A549 (cell line): ENCODE data around the gene OGFOD2. TPM values are rescaled to one million over a fixed set of nuclear protein-coding genes. Genes with fewer than 3 reads are reported as not detected.

ENCODE experiments used
- ATAC-seq, 2 experiments: fragments of 200-7000 bp in 1 of 2; fragments of >200 bp in 1 of 2; cut with Nextera tagmentation in 1 of 2; cut with Tn5 transposase in 1 of 2; 3 replicates each; pipeline versions ENCODE4 v1.8.0 to v1.9.1; 2018 to 2020; ENCODE audit warnings: mild to moderate bottlenecking in 1 of 2, moderate library complexity in 1 of 2
- CTCF ChIA-PET: fragments of 300-600 bp; sonication (Branson Sonifier 250); formaldehyde crosslinking; extraction: SDS; loops from one replicate; lab custom pipeline; 2021; ENCODE audit warnings: antibody characterized with exemption, inconsistent platforms; lab: Yijun Ruan, JAX
- POLR2A ChIA-PET: fragments of 350-600 bp; formaldehyde crosslinking; extraction: SDS; loops from one replicate; lab custom pipeline; 2021; ENCODE audit warnings: antibody characterized with exemption, inconsistent platforms; lab: Yijun Ruan, JAX
- DNase-seq, 2 experiments: peaks; one replicate each; pipeline versions ENCODE4 v3.0.0 to v3.0.0-alpha.2; 2011 to 2016; ENCODE audit warnings: low read depth in 1 of 2, low spot score in 1 of 2
- FAIRE-seq: peaks from 2 replicates; lab custom pipeline; 2011; peaks lifted over from hg19 to GRCh38; lab: Jason Lieb, UNC
- H3K27ac ChIP-seq, 2 experiments: fragments of >200 bp; sonication (Bioruptor Twin); formaldehyde crosslinking; 3 replicates each; pipeline ENCODE4 v1.5.1; 2016 to 2017
- H3K4me1 ChIP-seq: fragments of >200 bp; sonication (Bioruptor Twin); formaldehyde crosslinking; 3 replicates; pipeline ENCODE4 v1.6.1; 2016
- H3K4me2 ChIP-seq: fragments of >200 bp; sonication (Bioruptor Twin); formaldehyde crosslinking; 3 replicates; pipeline ENCODE4 v1.6.1; 2016
- H3K4me3 ChIP-seq: fragments of >200 bp; sonication (Bioruptor Twin); formaldehyde crosslinking; 3 replicates; pipeline ENCODE4 v1.5.1; 2016
- H3K9me3 ChIP-seq: fragments of >200 bp; sonication (Bioruptor Twin); formaldehyde crosslinking; 3 replicates; pipeline ENCODE4 v1.6.1; 2016
- CEBPB ChIP-seq, 2 experiments: fragments of >200 bp in 1 of 2; sonication (Bioruptor Twin) in 1 of 2; formaldehyde crosslinking in 1 of 2; IDR thresholded peaks; 2 replicates each; pipeline ENCODE4 v1.6.1; 2012 to 2016
- CHD2 ChIP-seq: fragments of 150-350 bp; IDR thresholded peaks from 2 replicates; pipeline ENCODE4 v1.6.1; 2014; ENCODE audit warnings: low read length; ENCODE audit not compliant: partially characterized antibody
- CHD4 ChIP-seq: fragments of 200-600 bp; sonication (generic); IDR thresholded peaks from 2 replicates; pipeline ENCODE4 v1.6.1; 2016; ENCODE audit warnings: antibody characterized with exemption, mild to moderate bottlenecking, borderline replicate concordance
- E2F6 ChIP-seq: IDR thresholded peaks from 2 replicates; pipeline ENCODE4 v1.6.1; 2012; ENCODE audit warnings: low read depth, borderline replicate concordance
- HOXA7 ChIP-seq: fragments of 250-450 bp; sonication (Bioruptor Pico); IDR thresholded peaks from 2 replicates; pipeline ENCODE4 v1.5.0; 2020; ENCODE audit warnings: mild to moderate bottlenecking, moderate library complexity
- KDM5A ChIP-seq: fragments of 200-600 bp; sonication (generic); IDR thresholded peaks from 2 replicates; pipeline ENCODE4 v1.6.1; 2016; ENCODE audit warnings: antibody characterized with exemption, mild to moderate bottlenecking
- MAFK ChIP-seq: fragments of 450-650 bp; IDR thresholded peaks from 2 replicates; pipeline ENCODE4 v1.6.1; 2014; ENCODE audit not compliant: partially characterized antibody
- NFE2L2 ChIP-seq: fragments of 150-350 bp; conservative IDR thresholded peaks from 2 replicates; pipeline ENCODE4 v1.6.1; 2014; ENCODE audit warnings: low read length
- POLR2A ChIP-seq: IDR thresholded peaks from 2 replicates; pipeline ENCODE4 v1.6.1; 2012; ENCODE audit warnings: mild to moderate bottlenecking, low read length
- RARB ChIP-seq: fragments of 250-450 bp; sonication (Bioruptor Pico); IDR thresholded peaks from 2 replicates; pipeline ENCODE4 v1.8.0; 2021; ENCODE audit warnings: mild to moderate bottlenecking, moderate library complexity
- REST ChIP-seq: fragments of 200-600 bp; sonication (generic); IDR thresholded peaks from 2 replicates; pipeline ENCODE4 v1.6.1; 2016; ENCODE audit warnings: antibody characterized with exemption, mild to moderate bottlenecking, moderate library complexity
- TFCP2L1 ChIP-seq: fragments of 250-450 bp; sonication (Bioruptor Pico); IDR thresholded peaks from 2 replicates; pipeline ENCODE4 v1.5.0; 2021; ENCODE audit warnings: mild to moderate bottlenecking
- USF2 ChIP-seq: fragments of 450-650 bp; IDR thresholded peaks from 2 replicates; pipeline ENCODE4 v1.6.1; 2014; ENCODE audit warnings: antibody characterized with exemption
- ZSCAN20 ChIP-seq: fragments of 250-450 bp; sonication (Bioruptor Pico); IDR thresholded peaks from 2 replicates; pipeline ENCODE4 v1.8.0; 2022; ENCODE audit warnings: mild to moderate bottlenecking, moderate library complexity
- WGBS: methylation state at CpG from one replicate; pipeline ENCODE4 v1.1.6; 2017; ENCODE audit errors: missing lambda C conversion rate; 5-methylcytosine and 5-hydroxymethylcytosine counted together
- polyA plus RNA-seq, 4 experiments: library from polyadenylated mRNA; depleted of rRNA in 3 of 4; stranded (reverse); fragments of >200 nt; fragmentation: RNase III in 1 of 4; extraction: RNeasy Plus Mini Kit Qiagen cat#74134 plus additional on column Dnase treatment in 1 of 4; gene quantifications; 2 replicates in 3 of 4; 3 replicates in 1 of 4; pipeline ENCODE4 v1.2.3, GENCODE V29; 2011 to 2017
- TF ChIP-seq, protein P1 (sequence below): IDR thresholded peaks from 2 replicates; pipeline ENCODE4 v1.6.1; 2012
- TF ChIP-seq, protein P2 (sequence below): fragments of >200 bp; sonication (Bioruptor Twin); formaldehyde crosslinking; IDR thresholded peaks from 3 replicates; pipeline ENCODE4 v1.6.1; 2016
- TF ChIP-seq, protein P3 (sequence below): IDR thresholded peaks from 2 replicates; pipeline ENCODE4 v1.6.1; 2012

OGFOD2 gene
- polyA plus RNA-seq, 2 of the 4 experiments (the other 2 are of a cell fraction): 11.0 to 18.2 TPM

- WGBS: 1% methylated on average over 32 of the region's 32 CpGs
- H3K4me3 ChIP-seq: peak overlapping the region; percentile 79
- POLR2A ChIA-PET: interaction anchor here (0.7 to 3.6 kb wide), 4 partner anchors 8 to 259 kb away, joined by 3 to 20 read pairs (median 10); partner anchors contain the start of genes ABCB9, MPHOSPH9 and MTRFR
These were observed 661 bp upstream of the OGFOD2 start for GRCh38 chr12:122974274-122974891.

GRCh38 chr12:122975790-122976647 is 975 bp downstream of the OGFOD2 start:
- ATAC-seq (no peak), DNase-seq (no peak), FAIRE-seq (no peak)
- Histone ChIP-seq H3K4me3 (peak overlapping the region; percentile 79), H3K27ac (peak overlapping the region; percentile 98 to 99), H3K4me2 (peak overlapping the region; percentile 89), H3K4me1 (peaks cover 15% of the 10 kb centered on the region), H3K9me3 (no peaks in the 10 kb centered on the region)
- 16% methylated on average over 8 of the region's 8 CpGs for WGBS
- POLR2A ChIA-PET: interaction anchor here (1.2 to 3.6 kb wide), 4 partner anchors 10 to 389 kb away, joined by 3 to 20 read pairs (median 16); partner anchors contain the start of genes ABCB9, MPHOSPH9 and MTRFR
- TF ChIP-seq ZSCAN20 (CRISPR knock-in tag): no peak
- peak; percentile 47 for TF ChIP-seq MAFK
- CTCF ChIA-PET: interaction anchor here (0.6 to 2.3 kb wide), 9 partner anchors 8 to 370 kb away, joined by 3 to 13 read pairs (median 4); partner anchors contain the start of genes MPHOSPH9 and PITPNM2

More at GRCh38 chr12:122974274-122974891, 661 bp upstream of the OGFOD2 start:
- peak; percentile 91 to 99 for DNase-seq
- peak; percentile 91 to 92 for ATAC-seq
- no peak for FAIRE-seq
- TF ChIP-seq USF2 (0 out of 2 replicates have a peak, but pooled peaks have one; percentile 16), NFE2L2 (no peak), CHD4 (no peak), E2F6 (peak; percentile 63; the same call in 1 of the 2 replicates), KDM5A (no peak), CHD2 (no peak), POLR2A (peak; percentile 39), CEBPB (IDR thresholded peaks at IDR 0.05) (peak in 1 of 2 experiments; percentile 85; a peak in 2 of 4 replicates)
- TF ChIP-seq, protein P1, sequence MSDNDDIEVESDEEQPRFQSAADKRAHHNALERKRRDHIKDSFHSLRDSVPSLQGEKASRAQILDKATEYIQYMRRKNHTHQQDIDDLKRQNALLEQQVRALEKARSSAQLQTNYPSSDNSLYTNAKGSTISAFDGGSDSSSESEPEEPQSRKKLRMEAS: peak; percentile 81
- TF ChIP-seq, protein P2, sequence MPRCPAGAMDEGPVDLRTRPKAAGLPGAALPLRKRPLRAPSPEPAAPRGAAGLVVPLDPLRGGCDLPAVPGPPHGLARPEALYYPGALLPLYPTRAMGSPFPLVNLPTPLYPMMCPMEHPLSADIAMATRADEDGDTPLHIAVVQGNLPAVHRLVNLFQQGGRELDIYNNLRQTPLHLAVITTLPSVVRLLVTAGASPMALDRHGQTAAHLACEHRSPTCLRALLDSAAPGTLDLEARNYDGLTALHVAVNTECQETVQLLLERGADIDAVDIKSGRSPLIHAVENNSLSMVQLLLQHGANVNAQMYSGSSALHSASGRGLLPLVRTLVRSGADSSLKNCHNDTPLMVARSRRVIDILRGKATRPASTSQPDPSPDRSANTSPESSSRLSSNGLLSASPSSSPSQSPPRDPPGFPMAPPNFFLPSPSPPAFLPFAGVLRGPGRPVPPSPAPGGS: 0 out of 3 replicates have a peak, but pooled peaks have one; percentile 14
- TF ChIP-seq, protein P3, sequence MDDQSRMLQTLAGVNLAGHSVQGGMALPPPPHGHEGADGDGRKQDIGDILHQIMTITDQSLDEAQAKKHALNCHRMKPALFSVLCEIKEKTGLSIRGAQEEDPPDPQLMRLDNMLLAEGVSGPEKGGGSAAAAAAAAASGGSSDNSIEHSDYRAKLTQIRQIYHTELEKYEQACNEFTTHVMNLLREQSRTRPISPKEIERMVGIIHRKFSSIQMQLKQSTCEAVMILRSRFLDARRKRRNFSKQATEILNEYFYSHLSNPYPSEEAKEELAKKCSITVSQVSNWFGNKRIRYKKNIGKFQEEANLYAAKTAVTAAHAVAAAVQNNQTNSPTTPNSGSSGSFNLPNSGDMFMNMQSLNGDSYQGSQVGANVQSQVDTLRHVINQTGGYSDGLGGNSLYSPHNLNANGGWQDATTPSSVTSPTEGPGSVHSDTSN: 0 out of 2 replicates have a peak, but pooled peaks have one; percentile 19
- TF ChIP-seq, all 56 proteins: peak for 7
- H3K27ac ChIP-seq: peak overlapping the region; percentile 98 to 99
- no peaks in the 10 kb centered on the region for H3K9me3 ChIP-seq
- peak overlapping the region; percentile 89 for H3K4me2 ChIP-seq
- CTCF ChIA-PET: interaction anchor here (0.6 to 2.3 kb wide), 8 partner anchors 10 to 264 kb away, joined by 3 to 13 read pairs (median 3); no protein-coding TSS in a partner anchor
- peaks cover 10% of the 10 kb centered on the region for H3K4me1 ChIP-seq

DNA sequence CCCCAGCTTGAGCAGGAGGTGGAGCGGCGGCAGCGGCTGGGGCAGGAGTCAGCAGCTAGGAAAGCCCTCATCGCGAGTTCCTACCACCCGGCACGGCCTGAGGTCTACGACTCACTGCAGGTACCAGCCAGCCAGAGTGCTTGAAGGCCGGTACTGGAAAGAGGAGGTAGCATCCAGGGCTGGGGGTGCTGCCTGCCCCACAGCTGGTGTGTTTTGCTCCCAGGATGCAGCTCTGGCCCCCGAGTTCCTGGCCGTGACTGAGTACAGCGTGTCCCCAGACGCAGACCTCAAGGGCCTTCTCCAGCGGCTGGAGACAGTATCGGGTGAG is 1.6 kb downstream of the OGFOD2 start:
- Histone ChIP-seq H3K9me3 (no peaks in the 10 kb centered on the region), H3K4me2 (peak overlapping the region; percentile 89), H3K4me1 (peaks cover 16% of the 10 kb centered on the region), H3K27ac (peak overlapping the region in 1 of 2 experiments; percentile 98; a peak in 3 of 6 replicates), H3K4me3 (no peak overlapping the region; the same call in 2 of the 3 replicates)
- ChIA-PET POLR2A (interaction anchor here (1.6 to 3.6 kb wide), 2 partner anchors 11 to 256 kb away, joined by 13 to 18 read pairs; partner anchors contain the start of genes ABCB9, MPHOSPH9 and MTRFR), CTCF (interaction anchor here (0.9 to 2.0 kb wide), 5 partner anchors 8 to 263 kb away, joined by 3 to 5 read pairs (median 4); no protein-coding TSS in a partner anchor)
- FAIRE-seq (no peak), DNase-seq (no peak), ATAC-seq (no peak)
- 89% methylated on average over 15 of the region's 15 CpGs for WGBS
- TF ChIP-seq RARB (CRISPR knock-in tag): no peak
- no peak for TF ChIP-seq TFCP2L1 (CRISPR knock-in tag)
- TF ChIP-seq POLR2A: 0 out of 2 replicates have a peak, but pooled peaks have one; percentile 14
- no peak for TF ChIP-seq HOXA7 (CRISPR knock-in tag)
- TF ChIP-seq REST: no peak
